ENCODE results near the gene RPN2.

- TF ChIP-seq CTCF (IDR thresholded peaks at IDR 0.05) (no peak), GABPA (IDR thresholded peaks at IDR 0.05; ENCODE audit: low read depth) (no peak)
- TF ChIP-seq, protein P1, sequence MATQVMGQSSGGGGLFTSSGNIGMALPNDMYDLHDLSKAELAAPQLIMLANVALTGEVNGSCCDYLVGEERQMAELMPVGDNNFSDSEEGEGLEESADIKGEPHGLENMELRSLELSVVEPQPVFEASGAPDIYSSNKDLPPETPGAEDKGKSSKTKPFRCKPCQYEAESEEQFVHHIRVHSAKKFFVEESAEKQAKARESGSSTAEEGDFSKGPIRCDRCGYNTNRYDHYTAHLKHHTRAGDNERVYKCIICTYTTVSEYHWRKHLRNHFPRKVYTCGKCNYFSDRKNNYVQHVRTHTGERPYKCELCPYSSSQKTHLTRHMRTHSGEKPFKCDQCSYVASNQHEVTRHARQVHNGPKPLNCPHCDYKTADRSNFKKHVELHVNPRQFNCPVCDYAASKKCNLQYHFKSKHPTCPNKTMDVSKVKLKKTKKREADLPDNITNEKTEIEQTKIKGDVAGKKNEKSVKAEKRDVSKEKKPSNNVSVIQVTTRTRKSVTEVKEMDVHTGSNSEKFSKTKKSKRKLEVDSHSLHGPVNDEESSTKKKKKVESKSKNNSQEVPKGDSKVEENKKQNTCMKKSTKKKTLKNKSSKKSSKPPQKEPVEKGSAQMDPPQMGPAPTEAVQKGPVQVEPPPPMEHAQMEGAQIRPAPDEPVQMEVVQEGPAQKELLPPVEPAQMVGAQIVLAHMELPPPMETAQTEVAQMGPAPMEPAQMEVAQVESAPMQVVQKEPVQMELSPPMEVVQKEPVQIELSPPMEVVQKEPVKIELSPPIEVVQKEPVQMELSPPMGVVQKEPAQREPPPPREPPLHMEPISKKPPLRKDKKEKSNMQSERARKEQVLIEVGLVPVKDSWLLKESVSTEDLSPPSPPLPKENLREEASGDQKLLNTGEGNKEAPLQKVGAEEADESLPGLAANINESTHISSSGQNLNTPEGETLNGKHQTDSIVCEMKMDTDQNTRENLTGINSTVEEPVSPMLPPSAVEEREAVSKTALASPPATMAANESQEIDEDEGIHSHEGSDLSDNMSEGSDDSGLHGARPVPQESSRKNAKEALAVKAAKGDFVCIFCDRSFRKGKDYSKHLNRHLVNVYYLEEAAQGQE (IDR thresholded peaks at IDR 0.05; ENCODE audit: low read depth, low read length): no peak
These were observed 53.0 kb downstream of the RPN2 start for GRCh38 chr20:37231947-37232630.
